ENCODE measurements around the gene IFNA17.

The IFNA17 gene

GRCh38 chr9:21228122-21228521 lies at the start of gene IFNA17:
TSS of gene IFNA17 (minus strand) at chr9:21228222. CDS start at chr9:21228173, 49 bp downstream.
- no peak for DNase-seq (ENCODE audit: low read depth)
- TF ChIP-seq CTCF (conservative IDR thresholded peaks at IDR 0.05; ENCODE audit: low read depth, low read length) = no peak
- H3K4me3 ChIP-seq (ENCODE audit: low read depth, low read length) = no peak within 1 kb of the TSS

GRCh38 chr9:21268347-21268657 lies 40.3 kb upstream of the IFNA17 start:
- no peak for TF ChIP-seq CTCF (conservative IDR thresholded peaks at IDR 0.05; ENCODE audit: low read depth, low read length)
- no peak for DNase-seq (ENCODE audit: low read depth)
- no peak overlapping the region for H3K4me3 ChIP-seq (ENCODE audit: low read depth, low read length)

- no peak for DNase-seq (ENCODE audit: low read depth)
- no peak overlapping the region for H3K4me3 ChIP-seq (ENCODE audit: low read depth, low read length)
- TF ChIP-seq CTCF (conservative IDR thresholded peaks at IDR 0.05; ENCODE audit: low read depth, low read length) = no peak
These were observed 39.7 kb upstream of the IFNA17 start for GRCh38 chr9:21267485-21268346.

- no peak overlapping the region for H3K4me3 ChIP-seq (ENCODE audit: low read depth, low read length)
- no peak for TF ChIP-seq CTCF (conservative IDR thresholded peaks at IDR 0.05; ENCODE audit: low read depth, low read length)
- no peak for DNase-seq (ENCODE audit: low read depth)
These were observed 38.9 kb upstream of the IFNA17 start for GRCh38 chr9:21266733-21267484.

GRCh38 chr9:21265421-21266189 lies 37.6 kb upstream of the IFNA17 start:
- DNase-seq (ENCODE audit: low read depth) = no peak
- H3K4me3 ChIP-seq (ENCODE audit: low read depth, low read length) = no peak overlapping the region
- no peak for TF ChIP-seq CTCF (conservative IDR thresholded peaks at IDR 0.05; ENCODE audit: low read depth, low read length)

- no peak for DNase-seq (ENCODE audit: low read depth)
- no peak overlapping the region for H3K4me3 ChIP-seq (ENCODE audit: low read depth, low read length)
- no peak for TF ChIP-seq CTCF (conservative IDR thresholded peaks at IDR 0.05; ENCODE audit: low read depth, low read length)
These were observed 27.7 kb upstream of the IFNA17 start for GRCh38 chr9:21255538-21256212.
